Umbilical cord (tissue), 2 donors: ENCODE data around the gene C9orf50. TPM values are rescaled to one million over a fixed set of nuclear protein-coding genes. Genes with fewer than 3 reads are reported as not detected.
A peak's percentile ranks its signal among the peaks of the same experiment; 100 is the strongest.

ENCODE experiments used
- DNase-seq: peaks from one replicate; pipeline ENCODE4 v3.0.0-alpha.2; 2015; ENCODE audit warnings: low spot score
- total RNA-seq: library from RNA; depleted of rRNA; stranded (reverse); fragments of >200 nt; gene quantifications from one replicate; pipeline ENCODE4 v1.2.3, GENCODE V29; 2014; ENCODE audit warnings: low replicate concordance; ENCODE audit not compliant: insufficient read depth

C9orf50 gene
- total RNA-seq, 1 donor from 2014 or later = 1.2 TPM

DNA sequence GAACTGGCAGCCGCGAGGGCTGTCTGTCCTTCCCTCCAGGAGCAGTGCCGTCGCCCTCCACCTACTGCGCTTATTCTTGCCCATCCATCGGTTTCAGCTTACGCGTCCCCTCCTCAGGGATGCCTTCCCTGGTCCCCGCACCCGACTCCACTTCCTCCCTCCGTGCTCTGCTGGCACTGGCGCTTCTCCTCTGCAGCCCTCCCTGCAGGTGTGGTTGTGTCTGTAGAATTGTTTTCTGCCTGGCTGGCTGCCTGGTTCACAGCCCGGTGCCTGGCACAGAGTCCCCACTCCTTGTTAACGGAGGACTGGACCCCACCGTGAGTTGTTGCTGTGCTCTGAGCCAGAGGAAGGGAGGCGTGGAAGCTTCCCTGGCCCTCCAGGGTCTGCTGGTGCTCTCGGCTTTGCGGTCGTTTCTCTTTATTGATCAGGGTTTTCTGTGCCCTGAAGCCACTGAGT is 10.8 kb upstream of the C9orf50 start:
- no peak for DNase-seq

DNA sequence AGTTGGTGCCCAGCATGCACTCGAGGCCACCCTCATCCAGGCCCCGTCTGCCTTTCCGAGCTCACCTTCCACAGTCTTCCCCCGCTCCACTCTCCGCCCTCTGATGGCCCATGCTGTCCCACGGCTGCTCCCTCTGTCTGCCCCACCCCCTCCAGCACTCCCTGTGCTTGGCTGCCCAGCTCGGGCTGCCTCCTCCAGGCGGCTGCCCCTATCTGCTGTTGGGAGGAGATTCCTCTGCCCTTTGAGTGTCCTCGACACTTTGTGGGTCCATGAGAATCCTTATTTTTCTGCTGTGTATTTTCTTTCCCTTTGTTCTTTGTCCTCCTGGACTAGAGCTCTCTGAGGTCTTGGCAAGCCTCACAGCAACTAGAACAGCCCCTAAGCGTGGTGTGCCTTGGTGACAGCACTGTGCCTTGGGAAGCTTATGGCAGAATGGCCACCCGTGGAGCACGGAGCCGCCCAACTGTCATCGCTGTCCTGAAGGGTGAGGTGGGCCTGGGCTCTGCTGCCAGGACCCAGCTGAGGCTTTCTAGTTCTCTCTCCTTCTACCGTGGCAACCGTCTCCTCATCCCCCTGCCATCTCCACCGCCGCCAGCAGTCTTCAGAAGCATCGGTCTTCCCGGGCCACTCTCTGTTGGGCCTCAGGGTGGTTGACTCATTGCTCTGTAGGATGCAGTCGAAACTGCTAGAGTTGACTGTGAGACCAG is 10.2 kb upstream of the C9orf50 start:
- DNase-seq = no peak

DNA sequence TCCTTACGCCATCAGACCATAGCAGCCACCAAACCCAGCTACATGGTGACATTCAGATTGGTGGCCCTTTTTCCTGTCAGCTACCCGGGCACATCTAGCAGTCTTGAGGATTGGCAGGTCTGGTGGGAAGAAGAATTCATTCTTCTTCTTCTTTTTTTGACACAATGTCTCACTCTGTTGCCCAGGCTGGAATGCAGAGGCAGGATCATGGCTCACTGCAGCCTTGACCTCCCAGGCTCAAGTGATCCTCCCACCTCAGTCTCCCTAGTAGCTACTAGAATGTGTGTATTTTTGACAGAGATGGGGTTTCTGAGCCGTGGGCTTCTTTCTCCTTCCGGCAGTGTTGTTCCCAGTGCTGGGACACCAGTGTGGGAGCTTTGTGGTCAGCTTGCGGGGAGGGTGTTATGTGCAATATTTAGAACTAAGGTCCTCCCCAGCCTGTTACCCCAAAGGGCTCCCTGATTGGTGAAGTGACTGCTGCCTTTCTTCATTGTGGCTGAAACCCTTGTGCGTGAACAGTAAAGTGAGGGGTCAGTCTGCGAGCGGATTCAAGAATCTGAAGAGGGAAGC is 8.4 kb upstream of the C9orf50 start:
- DNase-seq = no peak

DNA sequence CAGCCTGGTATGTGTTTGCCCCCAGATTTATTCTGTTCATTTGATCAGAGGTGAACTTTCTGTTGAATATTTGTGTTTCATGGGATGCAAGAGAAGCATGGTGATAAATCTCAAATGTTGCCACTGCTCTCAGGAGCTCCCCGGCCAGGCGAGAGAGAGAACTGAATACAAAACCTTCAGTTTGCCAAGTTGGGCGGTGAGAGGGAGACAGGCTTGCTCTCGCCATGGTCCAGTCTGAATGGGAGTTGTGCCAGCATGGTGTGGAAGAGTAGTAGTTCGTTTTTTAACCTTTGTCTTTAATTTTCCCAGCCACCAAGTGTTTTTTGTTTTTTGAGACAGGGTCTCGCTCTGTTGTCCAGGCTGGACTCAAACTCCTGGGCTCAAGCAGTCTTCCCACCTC is 7.8 kb upstream of the C9orf50 start:
- no peak for DNase-seq

DNA sequence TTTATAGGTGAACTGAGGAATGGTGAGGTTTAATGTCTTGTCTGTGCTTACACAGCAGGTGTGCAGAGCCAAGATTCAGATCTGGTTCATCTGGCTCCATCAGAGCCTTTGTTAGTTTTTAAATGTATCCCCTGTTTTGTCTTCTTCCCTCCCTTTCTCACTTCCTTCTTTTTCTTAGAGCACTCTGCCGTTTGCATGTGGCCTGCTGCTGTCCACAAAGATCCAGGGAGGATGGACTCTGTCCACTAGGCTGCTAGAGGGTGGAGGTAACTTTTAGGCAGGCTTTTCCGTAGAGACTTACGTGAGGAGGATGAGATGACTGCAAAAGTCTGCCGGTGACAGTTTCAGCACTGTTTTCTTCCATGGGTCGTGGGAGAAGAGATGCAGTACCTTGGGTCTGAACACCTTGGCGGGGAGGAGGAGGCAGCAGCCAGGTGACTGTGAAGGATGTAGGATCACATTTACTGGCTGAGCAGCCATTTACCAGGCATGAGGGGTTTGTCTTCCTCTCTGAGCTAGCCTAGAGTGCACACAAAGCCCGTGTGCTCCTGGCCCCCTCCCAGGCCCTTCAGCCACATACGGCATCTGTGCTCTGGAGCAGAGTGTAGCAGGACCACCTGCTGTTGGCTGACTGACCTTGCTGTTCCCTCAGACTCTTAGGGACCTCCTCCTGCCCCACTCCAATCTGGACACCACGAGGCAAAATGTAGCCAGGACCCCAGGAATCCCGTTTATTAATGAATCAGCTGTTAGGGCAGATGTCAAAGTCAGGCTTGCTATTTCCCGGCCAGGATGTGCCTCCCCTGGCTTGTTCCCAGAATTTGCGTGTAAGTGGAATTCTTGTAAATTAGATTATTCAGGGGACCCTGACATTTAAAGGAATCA is 6.9 kb upstream of the C9orf50 start:
- DNase-seq = no peak

DNA sequence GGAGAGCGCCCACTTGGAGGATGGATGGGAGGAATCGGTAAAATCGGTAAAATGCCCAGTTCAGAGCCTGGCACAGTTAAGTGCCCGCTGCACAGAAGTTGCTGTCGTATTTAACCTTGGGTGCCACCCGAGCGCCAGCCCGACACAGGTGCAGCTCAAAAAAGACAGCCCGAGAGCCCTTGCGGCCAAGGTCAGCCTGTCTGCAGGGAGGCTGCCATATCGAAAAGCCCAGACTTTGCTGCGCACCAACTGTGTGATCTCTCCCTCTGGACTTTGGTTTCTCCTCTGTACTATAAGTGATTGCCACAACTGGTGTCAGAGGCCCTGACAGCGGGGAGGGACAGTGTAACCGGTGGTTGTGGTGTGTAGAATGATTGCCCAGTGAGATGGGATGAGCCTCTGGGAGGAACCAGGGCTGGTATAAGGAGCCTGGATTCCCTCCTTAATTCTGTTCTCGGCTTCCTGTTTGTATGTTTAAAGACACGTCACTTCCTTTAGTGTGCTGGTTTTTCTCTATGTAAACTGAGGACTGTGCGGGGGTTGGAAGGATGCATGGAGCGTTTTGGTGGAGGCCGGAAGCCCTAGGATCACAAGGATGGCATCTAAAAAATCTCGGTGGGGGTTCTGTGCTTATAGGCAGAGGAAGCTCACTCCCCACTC is 5.9 kb upstream of the C9orf50 start:
- DNase-seq = peak; percentile 62

DNA sequence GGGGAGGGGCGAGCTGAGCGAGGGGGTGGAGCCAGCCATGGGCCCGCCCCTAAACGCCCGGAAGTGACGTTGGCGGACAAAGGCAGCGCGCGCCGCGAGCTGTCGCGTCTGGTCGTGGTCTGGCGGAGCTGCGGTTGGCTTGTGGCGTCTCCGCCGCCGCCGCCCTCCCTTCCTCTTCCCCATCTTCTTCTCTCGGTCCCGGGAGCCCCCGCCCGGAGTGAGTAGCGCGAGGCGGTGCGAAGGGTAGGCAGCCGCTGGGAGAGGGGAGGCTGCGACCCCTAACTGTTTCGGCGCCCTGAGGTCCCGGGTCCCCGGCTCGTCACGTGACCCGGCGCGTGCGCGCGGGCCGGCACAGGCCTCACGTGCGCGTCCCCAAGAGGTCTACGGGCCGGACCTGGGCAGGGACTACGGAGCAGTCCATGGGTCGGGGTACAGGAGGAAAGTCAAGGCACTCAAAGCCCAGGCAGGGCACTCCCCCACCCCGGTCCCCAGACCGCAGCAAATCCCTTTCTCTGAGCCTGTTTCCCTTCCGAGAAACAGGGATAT is 5.3 kb upstream of the C9orf50 start, which contains the start of gene NTMT1:
NTMT1 (plus strand) TSS at position 85 of the 546 bp plus-strand sequence. CDS start 6,541 bp downstream, outside the sequence.
- peak; percentile 84 for DNase-seq

DNA sequence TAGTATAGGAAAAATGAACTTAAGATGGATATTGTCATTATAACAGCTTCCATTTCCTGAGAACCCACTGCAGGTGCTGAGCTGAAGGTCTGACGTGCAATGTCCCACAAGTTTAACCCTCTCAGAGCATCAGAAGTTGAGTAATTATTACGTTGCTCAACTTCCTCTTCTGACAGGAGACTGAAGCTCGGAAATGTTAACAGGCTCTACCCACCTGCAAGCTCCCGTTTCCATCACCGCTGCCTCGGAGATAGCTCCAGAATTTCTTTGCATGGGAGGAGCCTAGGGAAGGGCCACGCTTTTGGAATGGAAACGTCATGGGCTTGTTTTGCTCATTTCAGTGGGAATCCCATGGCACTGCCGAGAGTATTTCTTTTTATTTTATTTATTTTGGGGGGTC is 4.0 kb upstream of the C9orf50 start:
- no peak for DNase-seq

DNA sequence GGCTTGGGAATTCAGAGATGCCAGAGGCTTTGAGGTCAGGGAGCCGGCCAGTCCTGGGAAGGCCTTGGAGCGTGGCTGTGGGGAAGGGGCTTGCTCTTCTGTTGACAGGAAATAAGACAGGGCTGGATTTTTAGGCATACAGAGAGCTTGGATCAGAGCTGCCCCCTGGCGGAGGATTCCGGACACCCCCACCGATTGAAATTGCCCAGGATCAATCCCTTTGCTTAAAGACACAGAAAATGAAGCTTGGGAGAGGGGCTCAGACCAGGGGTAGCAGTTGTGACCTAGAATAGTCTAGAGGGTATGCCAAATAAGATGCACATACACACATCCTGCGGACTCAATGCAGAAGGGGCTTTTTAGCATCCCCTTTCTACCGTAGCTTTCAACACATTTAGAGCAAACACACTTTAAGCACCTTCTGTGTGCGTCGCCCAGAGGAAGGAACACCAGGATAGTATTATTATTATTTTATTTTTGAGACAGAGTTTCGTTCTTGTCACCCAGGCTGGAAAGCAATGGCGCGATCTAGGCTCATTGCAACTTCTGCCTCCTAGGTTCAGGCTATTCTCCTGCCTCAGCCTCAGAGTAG is 3.4 kb upstream of the C9orf50 start:
- peak; percentile 52 for DNase-seq

DNA sequence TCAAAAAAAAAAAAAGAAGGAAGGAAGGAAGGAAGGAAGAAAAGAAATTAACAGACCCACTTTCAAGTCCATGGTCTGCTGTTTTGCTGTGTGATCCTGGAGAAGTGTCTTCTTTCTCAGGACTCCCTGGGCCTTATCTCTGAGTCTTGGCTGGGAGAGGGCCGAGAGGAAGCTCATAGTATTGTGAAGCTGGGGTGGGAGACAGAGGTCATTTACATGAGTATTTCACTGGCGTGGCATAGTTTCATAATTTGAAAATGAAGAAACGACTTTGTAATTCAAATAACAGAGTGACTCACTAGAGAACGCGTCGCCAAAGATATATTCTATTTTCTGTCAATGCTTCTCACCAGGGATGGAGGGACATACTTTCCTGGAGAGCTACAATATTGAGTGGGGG is 2.4 kb upstream of the C9orf50 start:
- no peak for DNase-seq

DNA sequence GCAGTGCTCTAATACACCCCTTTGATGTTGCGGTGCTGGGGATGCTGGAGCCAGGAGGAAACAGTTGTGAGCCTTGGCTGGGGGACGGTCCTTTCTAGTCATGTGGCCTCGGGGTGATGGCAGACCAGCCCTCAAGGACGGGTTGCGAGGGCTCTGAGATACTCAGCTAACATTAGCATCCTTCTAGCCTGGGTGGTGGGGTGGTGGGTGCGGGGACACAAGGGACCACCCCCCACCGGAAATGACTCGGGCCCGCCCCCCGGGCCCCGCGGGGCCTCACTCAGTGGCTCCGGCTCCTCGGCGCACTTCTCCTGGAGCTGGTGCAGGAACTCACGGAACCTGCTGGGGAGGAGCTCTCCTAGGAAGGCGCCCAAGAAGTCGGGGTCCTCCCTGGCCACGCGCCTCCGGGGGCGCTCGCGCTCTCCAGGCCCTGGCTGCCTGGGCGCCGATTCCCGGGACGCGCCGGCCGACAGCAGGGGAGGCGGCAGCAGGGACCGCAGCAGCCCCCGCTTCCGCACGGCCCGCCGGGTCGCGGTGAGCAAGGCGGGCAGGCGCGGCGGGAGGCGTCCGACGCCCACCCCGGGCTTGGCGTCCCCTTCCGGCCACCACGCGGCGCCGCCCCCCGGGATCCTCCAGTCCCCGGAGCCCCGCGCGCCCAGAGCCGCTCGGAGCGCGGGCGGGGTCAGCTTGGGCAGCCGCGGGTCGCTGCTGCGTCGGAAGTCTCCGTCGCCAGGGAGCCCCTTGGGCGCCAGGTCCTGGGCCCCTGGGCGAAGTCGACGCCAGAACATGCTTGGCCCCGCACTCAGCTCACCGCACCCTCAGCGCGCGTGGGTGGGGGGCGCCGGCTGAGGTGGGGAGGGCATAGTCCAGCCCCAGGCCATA is 873 bp downstream of the C9orf50 start:
- peak; percentile 55 for DNase-seq

DNA sequence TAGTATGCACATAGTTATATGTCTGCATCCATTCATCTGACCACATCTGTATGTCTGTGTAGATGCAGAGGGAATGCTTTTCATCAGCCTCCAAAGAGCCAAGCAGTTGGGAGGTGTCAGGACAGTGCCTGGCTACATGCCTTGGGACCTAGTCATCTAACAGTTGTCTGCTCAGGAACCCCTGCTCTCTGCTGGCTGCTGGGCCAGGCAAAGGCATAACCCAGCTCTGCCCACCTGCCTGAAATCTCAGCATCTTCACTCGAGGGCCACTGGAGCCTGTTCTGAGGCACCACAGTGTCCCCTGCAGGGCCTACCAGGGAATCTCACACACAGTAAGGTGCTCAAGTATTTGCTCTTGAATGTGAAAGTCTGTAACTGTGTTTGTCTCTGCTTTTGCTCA is 3.7 kb downstream of the C9orf50 start:
- DNase-seq = peak; percentile 71

DNA sequence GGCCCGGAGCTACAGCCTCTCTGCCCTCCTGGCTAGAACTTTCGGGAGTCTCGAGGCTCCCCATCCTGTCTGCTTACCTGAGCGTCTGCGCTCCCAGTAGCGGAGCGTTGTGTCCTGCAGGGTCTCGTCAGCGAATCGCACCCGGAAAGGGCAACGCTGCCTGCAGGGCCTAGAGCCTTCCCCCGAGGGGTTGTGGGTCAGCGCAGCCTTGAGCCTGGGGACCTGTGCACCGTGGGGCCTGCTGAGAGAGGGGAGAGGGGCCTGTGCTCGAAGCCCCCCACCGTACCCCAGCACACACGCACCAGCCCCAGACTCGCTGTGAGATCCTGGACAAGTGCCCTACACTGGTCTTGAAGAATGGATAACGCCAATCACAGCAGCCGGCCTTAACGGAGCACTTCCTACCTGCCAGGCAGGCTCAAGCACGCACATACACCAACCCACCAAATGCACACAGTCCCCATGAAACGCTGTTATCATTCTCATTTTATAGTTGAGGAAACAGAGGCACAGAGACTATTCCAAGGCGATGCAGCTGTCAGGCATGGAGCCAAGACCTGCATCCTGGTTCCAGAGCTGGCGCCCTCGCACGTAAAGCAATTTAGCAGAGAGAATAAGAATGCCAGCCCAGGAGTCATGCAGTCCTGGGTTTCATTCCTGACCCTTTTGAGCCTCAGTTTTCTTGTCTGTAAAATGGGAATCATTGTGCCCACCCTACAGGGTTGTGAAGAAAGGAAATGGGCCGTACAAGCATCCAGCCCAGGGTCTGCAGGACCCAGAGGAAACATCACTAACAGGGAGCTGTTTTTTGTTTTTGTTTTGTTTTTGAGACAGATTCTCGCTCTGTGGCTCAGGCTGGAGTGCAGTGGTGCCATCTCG is 5.3 kb downstream of the C9orf50 start:
- DNase-seq = no peak

DNA sequence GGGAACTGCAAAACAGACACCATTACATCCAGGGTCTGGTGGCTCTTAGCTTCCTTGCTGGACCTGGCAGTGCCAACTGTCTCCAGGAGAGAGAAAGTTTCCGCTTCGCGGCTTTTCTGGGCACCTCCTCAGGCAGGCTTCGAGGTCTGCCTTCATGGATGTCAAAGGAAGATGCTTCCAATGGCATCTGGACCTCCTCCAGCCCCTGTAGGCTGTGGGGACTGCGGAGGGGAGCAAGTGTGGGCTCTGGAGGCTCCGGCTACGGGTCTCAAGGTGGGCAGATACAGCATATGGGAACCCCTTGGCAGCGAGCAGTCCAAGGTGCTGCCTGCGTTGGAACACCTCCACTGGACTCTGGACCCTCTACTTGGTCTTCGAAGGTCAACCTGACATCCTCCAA is 6.0 kb downstream of the C9orf50 start:
- no peak for DNase-seq

DNA sequence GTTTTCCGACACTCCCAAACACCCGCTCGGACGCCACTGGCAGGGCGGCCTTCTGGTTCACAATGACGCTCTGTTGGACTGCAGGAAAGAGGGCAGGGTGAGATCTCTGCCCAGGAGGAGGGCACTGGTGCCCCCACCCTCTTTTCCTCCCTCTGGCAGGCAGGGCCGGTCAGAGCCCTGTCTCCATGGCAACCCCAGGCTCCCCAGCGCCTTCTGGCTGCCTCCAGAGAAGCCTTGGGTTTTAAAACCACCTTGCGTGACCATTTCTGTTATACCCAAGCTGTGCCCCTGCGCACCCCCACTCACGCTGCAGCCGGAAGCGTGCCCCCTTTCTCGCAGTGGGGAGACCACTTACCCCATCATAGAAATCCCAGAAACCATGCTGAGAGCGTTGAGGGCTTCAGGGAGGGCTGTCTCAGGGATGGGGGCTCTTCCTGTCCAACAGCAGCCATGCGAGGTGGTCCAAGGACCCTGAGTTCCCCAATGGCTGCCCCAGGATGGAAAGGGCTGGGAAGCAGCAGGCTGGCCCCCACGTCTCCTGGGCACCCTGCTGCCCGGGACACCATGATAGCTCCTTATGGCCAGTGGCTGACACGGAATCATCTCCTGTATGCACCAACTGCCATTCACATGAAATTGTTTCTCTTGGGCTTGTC is 7.3 kb downstream of the C9orf50 start:
- DNase-seq = peak; percentile 41

DNA sequence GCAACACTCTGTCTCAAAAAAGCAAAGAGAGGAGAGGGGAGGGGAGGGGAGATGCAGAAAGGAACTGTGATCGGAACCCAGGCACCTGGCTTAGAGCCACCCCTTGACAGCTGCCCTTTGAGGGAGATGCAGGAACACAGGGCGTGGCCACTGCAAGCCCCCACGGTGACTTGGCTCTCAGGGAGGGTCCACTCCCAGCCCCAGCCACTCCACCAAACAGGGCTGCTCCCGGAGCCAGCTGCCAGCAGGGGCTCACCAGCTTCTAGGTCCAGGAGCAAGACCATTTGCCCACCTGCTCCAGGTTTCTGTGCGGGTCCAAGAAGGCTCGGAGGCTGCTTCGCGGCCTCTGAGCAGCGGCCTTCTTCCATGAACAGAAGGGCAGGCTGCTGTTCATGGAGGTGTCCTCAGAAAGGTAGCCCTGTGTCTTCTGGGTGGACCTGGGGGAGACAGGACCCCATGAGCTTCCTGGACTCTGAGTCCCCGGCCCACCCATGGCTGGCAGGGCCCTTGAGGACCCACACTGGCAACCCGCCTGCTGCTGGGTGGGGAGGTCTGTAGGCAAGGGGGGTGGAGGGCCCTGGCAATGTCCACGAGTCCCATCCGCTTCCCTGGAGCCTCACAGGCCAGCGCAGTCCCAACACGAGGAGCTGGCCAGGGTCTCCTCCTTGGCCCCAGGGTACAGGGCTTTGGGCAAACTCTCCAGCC is 7.9 kb downstream of the C9orf50 start:
- DNase-seq = no peak

DNA sequence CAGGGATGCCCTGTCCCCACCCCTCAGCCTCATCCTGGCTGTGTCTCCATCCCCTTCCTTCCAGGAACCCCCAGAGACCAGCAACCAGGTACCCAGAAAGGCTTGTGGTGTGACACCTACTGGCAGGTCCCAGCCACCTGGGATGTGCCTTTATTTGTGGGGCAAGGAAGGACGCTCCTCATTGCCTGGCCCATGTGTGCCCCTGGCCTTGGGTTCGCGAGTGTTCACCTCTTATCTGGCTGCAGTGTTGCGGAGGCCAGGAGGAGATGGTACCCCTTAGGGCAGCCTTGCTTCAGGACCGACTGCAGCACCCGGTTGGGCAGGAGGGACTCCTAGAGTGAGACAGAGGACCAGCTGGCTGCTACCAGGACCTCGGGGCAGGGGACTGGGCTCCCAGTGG is 8.8 kb downstream of the C9orf50 start:
- no peak for DNase-seq

DNA sequence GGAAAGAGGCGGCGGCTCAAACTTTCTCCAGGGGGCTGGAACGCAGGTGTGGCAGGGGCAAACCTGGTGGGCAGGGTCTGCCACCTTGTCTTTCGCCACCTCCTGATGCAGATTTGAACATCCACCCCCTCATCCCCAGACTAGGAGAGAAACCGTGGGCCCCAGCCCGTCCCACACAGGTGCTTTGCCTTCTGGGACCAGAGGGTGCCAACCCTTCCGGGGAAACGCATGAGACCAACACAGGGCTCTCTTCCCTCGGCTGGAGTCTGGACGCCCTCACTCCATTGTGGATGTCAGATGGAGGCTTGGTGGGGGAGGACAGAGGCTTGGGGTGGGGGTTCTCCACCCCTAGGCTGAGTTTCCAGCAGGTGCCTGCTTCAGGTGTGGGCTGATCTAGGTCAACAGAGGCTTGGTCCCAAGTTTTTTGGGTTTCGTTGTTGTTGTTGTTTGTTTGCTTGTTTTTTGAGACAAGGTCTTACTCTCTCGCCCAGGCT is 9.5 kb downstream of the C9orf50 start:
- DNase-seq = no peak
